IMR-90 (cell line): ENCODE data around the gene TEDC1. TPM values are rescaled to one million over a fixed set of nuclear protein-coding genes. Genes with fewer than 3 reads are reported as not detected.

Source experiments
- ATAC-seq: fragments of 200-7000 bp; cut with Tn5 transposase; 2 replicates; pipeline ENCODE4 v1.9.1; 2020; ENCODE audit warnings: low read depth, mild to moderate bottlenecking, moderate library complexity
- BruUV-seq: library from RNA; stranded (reverse); fragments of 400-500 nt; replicated peaks from 2 replicates; lab custom pipeline; 2021; lab: Mats Ljungman, UMichigan
- CTCF ChIA-PET: fragments of 300-600 bp; formaldehyde crosslinking; extraction: SDS; loops from one replicate; lab custom pipeline; 2021; ENCODE audit warnings: antibody characterized with exemption; lab: Yijun Ruan, JAX
- POLR2A ChIA-PET: fragments of 300-600 bp; sonication (Branson Sonifier 250); formaldehyde crosslinking; loops from one replicate; lab custom pipeline; 2022; ENCODE audit warnings: antibody characterized with exemption; ENCODE audit not compliant: unreplicated experiment; lab: Charles Lee
- DNase-seq: peaks from one replicate; pipeline ENCODE4 v3.0.0; 2013
- H2AFZ ChIP-seq: replicated peaks from 2 replicates; pipeline ENCODE3; 2013; ENCODE audit warnings: low read length, mild to moderate bottlenecking; ENCODE audit not compliant: poor library complexity
- H2AK5ac ChIP-seq: 2 replicates; pipeline ENCODE4 v1.6.1; 2013; ENCODE audit warnings: low read depth, low read length, inconsistent platforms
- H2AK9ac ChIP-seq: replicated peaks from 2 replicates; pipeline ENCODE3; 2013; ENCODE audit warnings: mild to moderate bottlenecking, low read depth, low read length, moderate library complexity; ENCODE audit not compliant: poor library complexity
- H2BK120ac ChIP-seq: 2 replicates; pipeline ENCODE4 v1.6.1; 2013; ENCODE audit warnings: low read depth, low read length, inconsistent platforms
- H2BK15ac ChIP-seq: 3 replicates; pipeline ENCODE4 v1.6.1; 2013; ENCODE audit warnings: low read depth, low read length, inconsistent platforms
- H2BK20ac ChIP-seq: 2 replicates; pipeline ENCODE4 v1.6.1; 2013; ENCODE audit warnings: low read depth, mild to moderate bottlenecking, inconsistent platforms, low read length, moderate library complexity
- H2BK5ac ChIP-seq: 2 replicates; pipeline ENCODE4 v1.6.1; 2013; ENCODE audit warnings: mild to moderate bottlenecking, low read depth, low read length, inconsistent platforms; ENCODE audit not compliant: poor library complexity, severe bottlenecking
- H3K14ac ChIP-seq: replicated peaks from 2 replicates; pipeline ENCODE4 v1.6.1; 2013; ENCODE audit warnings: low read depth, low read length, inconsistent platforms
- H3K18ac ChIP-seq: 2 replicates; pipeline ENCODE4 v1.6.1; 2013; ENCODE audit warnings: low read depth, low read length, control low read depth
- H3K23ac ChIP-seq: 2 replicates; pipeline ENCODE4 v1.6.1; 2013; ENCODE audit warnings: low read depth, low read length, inconsistent platforms
- H3K27ac ChIP-seq: 2 replicates; pipeline ENCODE4 v1.5.1; 2013; ENCODE audit warnings: mild to moderate bottlenecking, control low read depth, low read length; ENCODE audit not compliant: insufficient read depth
- H3K27me3 ChIP-seq: 2 replicates; pipeline ENCODE4 v1.6.1; 2013; ENCODE audit warnings: low read length; ENCODE audit not compliant: control insufficient read depth, insufficient read depth
- H3K36me3 ChIP-seq: 2 replicates; pipeline ENCODE4 v1.6.1; 2013; ENCODE audit warnings: low read length, mixed read lengths; ENCODE audit not compliant: control insufficient read depth, insufficient read depth
- H3K4ac ChIP-seq: 2 replicates; pipeline ENCODE4 v1.6.1; 2013; ENCODE audit warnings: low read depth, low read length, inconsistent platforms
- H3K4me1 ChIP-seq: 2 replicates; pipeline ENCODE4 v1.6.1; 2013; ENCODE audit warnings: low read length, mixed read lengths; ENCODE audit not compliant: control insufficient read depth, insufficient read depth
- H3K4me2 ChIP-seq: 2 replicates; pipeline ENCODE4 v1.6.1; 2013; ENCODE audit warnings: low read depth, mild to moderate bottlenecking, control low read depth, low read length, moderate library complexity
- H3K4me3 ChIP-seq: 2 replicates; pipeline ENCODE4 v1.5.1; 2013; ENCODE audit warnings: low read depth, mild to moderate bottlenecking, control low read depth, low read length, moderate library complexity; ENCODE audit not compliant: insufficient read depth
- H3K56ac ChIP-seq: 2 replicates; pipeline ENCODE4 v1.6.1; 2013; ENCODE audit warnings: low read length, inconsistent platforms; ENCODE audit not compliant: insufficient read depth; ENCODE audit errors: extremely low read depth
- H3K79me1 ChIP-seq, 2 experiments: 2 replicates each; pipeline ENCODE4 v1.6.1; 2013; ENCODE audit warnings: low read length in 2 of 2, inconsistent platforms in 1 of 2, low read depth in 1 of 2
- H3K9ac ChIP-seq: 2 replicates; pipeline ENCODE4 v1.6.1; 2013; ENCODE audit warnings: low read depth, low read length, control low read depth
- H3K9me1 ChIP-seq: 2 replicates; pipeline ENCODE4 v1.6.1; 2013; ENCODE audit warnings: low read length, inconsistent platforms; ENCODE audit not compliant: insufficient read depth
- H3K9me3 ChIP-seq: 2 replicates; pipeline ENCODE4 v1.6.1; 2013; ENCODE audit warnings: low read length; ENCODE audit not compliant: control insufficient read depth, insufficient read depth
- H4K20me1 ChIP-seq: 2 replicates; pipeline ENCODE4 v1.6.1; 2013; ENCODE audit warnings: low read length, inconsistent platforms; ENCODE audit not compliant: insufficient read depth
- H4K5ac ChIP-seq: 2 replicates; pipeline ENCODE4 v1.6.1; 2013; ENCODE audit warnings: mild to moderate bottlenecking, low read depth, low read length, control low read depth
- H4K8ac ChIP-seq, 2 experiments: 2 replicates each; pipeline ENCODE4 v1.6.1; 2013; ENCODE audit warnings: low read depth in 2 of 2, low read length in 2 of 2, control low read depth in 1 of 2, inconsistent platforms in 1 of 2
- H4K91ac ChIP-seq: 2 replicates; pipeline ENCODE4 v1.6.1; 2013; ENCODE audit warnings: low read depth, low read length, inconsistent platforms; ENCODE audit not compliant: insufficient read depth
- BHLHE40 ChIP-seq: fragments of 150-350 bp; IDR thresholded peaks from 2 replicates; pipeline ENCODE4 v1.6.1; 2016; ENCODE audit warnings: mild to moderate bottlenecking, low read depth, low read length
- CEBPB ChIP-seq: IDR thresholded peaks from 2 replicates; pipeline ENCODE4 v1.6.1; 2012; ENCODE audit warnings: low read depth, low read length, improper control_type of control experiment
- CHD1 ChIP-seq: IDR thresholded peaks from 2 replicates; pipeline ENCODE4 v1.6.1; 2012; ENCODE audit warnings: low read depth, low read length, improper control_type of control experiment
- CTCF ChIP-seq: conservative IDR thresholded peaks from 2 replicates; pipeline ENCODE4 v1.5.1; 2012; ENCODE audit warnings: mild to moderate bottlenecking, low read depth, low read length, improper control_type of control experiment
- ELK1 ChIP-seq: fragments of 150-350 bp; IDR thresholded peaks from 2 replicates; pipeline ENCODE4 v1.6.1; 2016; ENCODE audit warnings: low read depth, mild to moderate bottlenecking, low read length, moderate library complexity, borderline replicate concordance
- FOS ChIP-seq: fragments of 150-350 bp; IDR thresholded peaks from 2 replicates; pipeline ENCODE4 v1.6.1; 2016; ENCODE audit warnings: low read depth, low read length
- MAFK ChIP-seq: IDR thresholded peaks from 2 replicates; pipeline ENCODE4 v1.6.1; 2012; ENCODE audit warnings: low read depth, low read length, improper control_type of control experiment
- MAZ ChIP-seq: IDR thresholded peaks from 2 replicates; pipeline ENCODE4 v1.6.1; 2012; ENCODE audit warnings: low read depth, mild to moderate bottlenecking, low read length, improper control_type of control experiment, moderate library complexity, borderline replicate concordance
- MXI1 ChIP-seq: IDR thresholded peaks from 2 replicates; pipeline ENCODE4 v1.6.1; 2012; ENCODE audit warnings: low read depth, mild to moderate bottlenecking, low read length, moderate library complexity, borderline replicate concordance
- NFE2L2 ChIP-seq: fragments of 150-350 bp; IDR thresholded peaks from 2 replicates; pipeline ENCODE4 v1.6.1; 2016; ENCODE audit warnings: low read depth, mild to moderate bottlenecking, low read length
- POLR2A ChIP-seq: IDR thresholded peaks from 2 replicates; pipeline ENCODE4 v1.6.1; 2012; ENCODE audit warnings: mild to moderate bottlenecking, low read depth, low read length
- RAD21 ChIP-seq: IDR thresholded peaks from 2 replicates; pipeline ENCODE4 v1.6.1; 2012; ENCODE audit warnings: low read length, improper control_type of control experiment
- RCOR1 ChIP-seq: IDR thresholded peaks from 2 replicates; pipeline ENCODE4 v1.6.1; 2012; ENCODE audit warnings: mild to moderate bottlenecking, low read length, improper control_type of control experiment; ENCODE audit not compliant: insufficient replicate concordance
- RFX5 ChIP-seq: IDR thresholded peaks from 2 replicates; pipeline ENCODE4 v1.8.0; 2012; ENCODE audit warnings: low read depth, mild to moderate bottlenecking, low read length, moderate library complexity
- SMC3 ChIP-seq: fragments of 150-350 bp; IDR thresholded peaks from 2 replicates; pipeline ENCODE4 v1.6.1; 2016; ENCODE audit warnings: low read depth, mild to moderate bottlenecking, antibody characterized with exemption, low read length, moderate library complexity
- USF2 ChIP-seq: fragments of 150-350 bp; IDR thresholded peaks from 2 replicates; pipeline ENCODE4 v1.6.1; 2017; ENCODE audit warnings: mild to moderate bottlenecking, antibody characterized with exemption, low read length, low read depth
- WGBS, 2 experiments: methylation state at CpG; one replicate each; pipeline versions ENCODE4 v1.1.5 to v1.1.7; 2013; ENCODE audit warnings: missing lambda C conversion rate in 2 of 2; ENCODE audit not compliant: insufficient read length in 1 of 2; ENCODE audit errors: extremely low coverage in 2 of 2; 5-methylcytosine and 5-hydroxymethylcytosine counted together
- dilution Hi-C: fragments of 300-500 bp; cut with HindIII; formaldehyde crosslinking; loops from one replicate; pipeline ENCODE4 v1.14.3; 2018; ENCODE audit warnings: low sequenced_read_pairs; ENCODE audit not compliant: unreplicated experiment
- in situ Hi-C: fragments of 300-500 bp; cut with MboI; formaldehyde crosslinking; loops from 3 replicates; pipeline ENCODE4 v1.14.3; 2019; ENCODE audit warnings: low sequenced_read_pairs, inconsistent platforms, mixed read lengths
- intact Hi-C: fragments of 100-400 bp; cut with micrococcal nuclease; formaldehyde crosslinking; loops from 2 replicates; pipeline ENCODE4 v1.10.0; 2022
- polyA plus RNA-seq, 3 experiments: library from polyadenylated mRNA; depleted of rRNA; stranded (reverse); fragments of >200 nt; gene quantifications; 2 replicates each; pipeline ENCODE4 v1.2.3, GENCODE V29; 2012; ENCODE audit warnings: low replicate concordance in 1 of 3
- total RNA-seq: library from RNA; depleted of rRNA; stranded (reverse); fragments of >200 nt; gene quantifications from 2 replicates; pipeline ENCODE4 v1.2.3, GENCODE V29; 2012

TEDC1 gene
- total and polyA plus RNA-seq, 2 of the 4 experiments (the other 2 are of a cell fraction): 5.7 to 6.4 TPM

GRCh38 chr14:105467942-105468471 is 23.0 kb upstream of the TEDC1 start:
- in situ Hi-C loops (no loop called here), dilution Hi-C loops (no loop called here), intact Hi-C loops (no loop called here)
- 0 out of 2 replicates have a peak, but pooled peaks cover 3% of the 10 kb centered on the region for H3K9me1 ChIP-seq
- no peak overlapping the region for H3K56ac ChIP-seq
- H4K91ac ChIP-seq: no peak overlapping the region
- no peak overlapping the region for H3K27ac ChIP-seq
- H3K14ac ChIP-seq: no peak overlapping the region
- H3K27me3 ChIP-seq: no peaks in the 10 kb centered on the region
- no peak overlapping the region for H3K18ac ChIP-seq
- no peak overlapping the region for H3K4me2 ChIP-seq
- peak overlapping the region; percentile 55 for H2AK9ac ChIP-seq
- no peak overlapping the region for H4K5ac ChIP-seq
- no peak overlapping the region for H3K23ac ChIP-seq
- H3K4ac ChIP-seq: no peak overlapping the region
- DNase-seq: no peak
- TF ChIP-seq CEBPB: no peak
- no peak for TF ChIP-seq USF2
- no peak for TF ChIP-seq NFE2L2
- no peak for TF ChIP-seq CHD1
- TF ChIP-seq RAD21: no peak
- TF ChIP-seq MAFK: no peak
- no peak for TF ChIP-seq ELK1
- no peak for TF ChIP-seq RCOR1
- no peak for TF ChIP-seq SMC3
- no peak for TF ChIP-seq MXI1
- no peak for TF ChIP-seq POLR2A
- no peak for TF ChIP-seq RFX5
- no peak for TF ChIP-seq MAZ
- TF ChIP-seq FOS: no peak
- no peak for TF ChIP-seq CTCF
- no peak for TF ChIP-seq BHLHE40
- H2BK5ac ChIP-seq: no peak overlapping the region
- ATAC-seq: no peak
- H3K4me3 ChIP-seq: no peak overlapping the region
- H2BK20ac ChIP-seq: no peak overlapping the region
- 81% methylated on average over 12 of the region's 22 CpGs; no CpG with 5 or more reads in 1 of the 2 experiments for WGBS, 2 experiments
- H2BK15ac ChIP-seq: no peak overlapping the region
- peaks cover 8% of the 10 kb centered on the region for H4K20me1 ChIP-seq
- BruUV-seq: no TSS peak
- H3K79me1 ChIP-seq: no peaks in the 10 kb centered on the region; a peak in 1 of 4 replicates
- no peak overlapping the region for H4K8ac ChIP-seq
- no peak overlapping the region for H3K9ac ChIP-seq
- no peak overlapping the region for H2AK5ac ChIP-seq
- H3K4me1 ChIP-seq: peaks cover 2% of the 10 kb centered on the region; the same call in 1 of the 2 replicates
- H3K36me3 ChIP-seq: peaks cover 51% of the 10 kb centered on the region
- ChIA-PET CTCF (no interaction called here), POLR2A (no interaction called here)
- no peak overlapping the region for H2BK120ac ChIP-seq
- H2AFZ ChIP-seq: no peak overlapping the region
- no peaks in the 10 kb centered on the region for H3K9me3 ChIP-seq
